CD14-positive monocyte (primary cell): ENCODE results near the gene CFAP107. TPM values are rescaled to one million over a fixed set of nuclear protein-coding genes. Genes with fewer than 3 reads are reported as not detected.

ENCODE experiments used
- DNase-seq, 3 donors: peaks; one replicate each; pipeline ENCODE4 v3.0.0-alpha.2; 2011 to 2022
- H2AFZ ChIP-seq: 2 replicates; pipeline ENCODE4 v1.6.0; 2012; ENCODE audit warnings: mild to moderate bottlenecking, low read depth, low read length, inconsistent platforms; ENCODE audit not compliant: insufficient read depth, poor library complexity, severe bottlenecking
- H3K27ac ChIP-seq, 2 donors: 1 replicate in 1 of 2; 2 replicates in 1 of 2; pipeline ENCODE4 v1.5.1; 2012 to 2013; ENCODE audit warnings: low read length in 2 of 2, control low read depth in 1 of 2, inconsistent platforms in 1 of 2, low read depth in 1 of 2, mild to moderate bottlenecking in 1 of 2
- H3K27me3 ChIP-seq, 2 donors: one replicate each; pipeline versions ENCODE4 v1.6.0 to v1.6.1; 2011 to 2013; ENCODE audit warnings: low read length in 2 of 2; ENCODE audit not compliant: control insufficient read depth in 2 of 2, insufficient read depth in 2 of 2
- H3K36me3 ChIP-seq, 2 donors: replicated peaks in 1 of 2; 1 replicate in 1 of 2; 2 replicates in 1 of 2; pipeline versions ENCODE4 v1.5.1 to v1.6.1; 2012 to 2013; ENCODE audit warnings: low read length in 2 of 2, control low read depth in 1 of 2, inconsistent platforms in 1 of 2, mild to moderate bottlenecking in 1 of 2; ENCODE audit not compliant: insufficient read depth in 2 of 2, control insufficient read depth in 1 of 2
- H3K4me1 ChIP-seq, 2 donors: 1 replicate in 1 of 2; 2 replicates in 1 of 2; pipeline versions ENCODE4 v1.5.1 to v1.6.1; 2012 to 2013; ENCODE audit warnings: low read length in 2 of 2, control low read depth in 1 of 2, inconsistent platforms in 1 of 2, mild to moderate bottlenecking in 1 of 2, moderate library complexity in 1 of 2; ENCODE audit not compliant: insufficient read depth in 2 of 2, control insufficient read depth in 1 of 2
- H3K4me2 ChIP-seq: replicated peaks from 2 replicates; pipeline ENCODE3; 2012; ENCODE audit warnings: low read length, moderate library complexity, mild to moderate bottlenecking; ENCODE audit not compliant: poor library complexity, severe bottlenecking; ENCODE audit errors: extremely low read depth
- H3K4me3 ChIP-seq, 3 experiments: fragments of 200-600 bp in 1 of 3; sonication (generic) in 1 of 3; replicated peaks in 1 of 3; 1 replicate in 2 of 3; 2 replicates in 1 of 3; pipeline ENCODE4 v1.5.1; 2011 to 2013; ENCODE audit warnings: low read length in 3 of 3, mild to moderate bottlenecking in 3 of 3, control low read depth in 2 of 3, low read depth in 2 of 3, inconsistent platforms in 1 of 3, moderate library complexity in 1 of 3
- H3K79me2 ChIP-seq: 2 replicates; pipeline ENCODE4 v1.6.0; 2012; ENCODE audit warnings: mild to moderate bottlenecking, control low read depth, inconsistent platforms, low read length, moderate library complexity; ENCODE audit not compliant: insufficient read depth
- H3K9ac ChIP-seq: 2 replicates; pipeline ENCODE4 v1.6.0; 2017; ENCODE audit warnings: low read length, mild to moderate bottlenecking; ENCODE audit not compliant: insufficient read depth, poor library complexity, severe bottlenecking
- H3K9me3 ChIP-seq, 2 donors: replicated peaks in 1 of 2; 1 replicate in 1 of 2; 2 replicates in 1 of 2; pipeline versions ENCODE4 v1.5.1 to v1.6.1; 2012 to 2013; ENCODE audit warnings: low read length in 2 of 2, control low read depth in 1 of 2; ENCODE audit not compliant: control insufficient read depth in 1 of 2, insufficient read depth in 1 of 2
- H4K20me1 ChIP-seq: 2 replicates; pipeline ENCODE4 v1.6.0; 2012; ENCODE audit warnings: mild to moderate bottlenecking, low read length, control low read depth, moderate library complexity; ENCODE audit not compliant: insufficient read depth
- H3K27ac Mint-ChIP-seq, 7 donors: one replicate each; pipeline ENCODE4 v1.8.0; 2020; ENCODE audit warnings: mild to moderate bottlenecking in 7 of 7, mixed read lengths in 7 of 7, moderate library complexity in 6 of 7, inconsistent platforms in 2 of 7
- H3K27me3 Mint-ChIP-seq, 3 donors: one replicate each; pipeline ENCODE4 v1.8.0; 2021 to 2022; ENCODE audit warnings: low read depth in 3 of 3, mild to moderate bottlenecking in 3 of 3, mixed read lengths in 3 of 3, moderate library complexity in 3 of 3, inconsistent platforms in 1 of 3
- H3K36me3 Mint-ChIP-seq, 2 donors: one replicate each; pipeline ENCODE4 v1.8.0; 2020; ENCODE audit warnings: mixed read lengths in 2 of 2, inconsistent platforms in 1 of 2, mild to moderate bottlenecking in 1 of 2
- H3K4me1 Mint-ChIP-seq: one replicate; pipeline ENCODE4 v1.8.0; 2020; ENCODE audit warnings: mild to moderate bottlenecking, mixed read lengths
- H3K4me3 Mint-ChIP-seq, 2 donors: one replicate each; pipeline ENCODE4 v1.8.0; 2020; ENCODE audit warnings: mild to moderate bottlenecking in 2 of 2, mixed read lengths in 2 of 2, moderate library complexity in 1 of 2
- H3K9me3 Mint-ChIP-seq, 7 donors: one replicate each; pipeline ENCODE4 v1.8.0; 2020 to 2022; ENCODE audit warnings: mixed read lengths in 7 of 7, mild to moderate bottlenecking in 6 of 7, moderate library complexity in 6 of 7, inconsistent platforms in 2 of 7
- WGBS: methylation state at CpG from one replicate; pipeline ENCODE4 v1.1.5; 2013; ENCODE audit warnings: missing lambda C conversion rate; ENCODE audit not compliant: insufficient coverage; 5-methylcytosine and 5-hydroxymethylcytosine counted together
- intact Hi-C, 2 donors: fragments of 100-400 bp; cut with micrococcal nuclease; formaldehyde crosslinking; loops; one replicate each; pipeline versions ENCODE4 v1.15.0 to v1.15.1; 2023
- polyA plus RNA-seq, 3 donors: library from polyadenylated mRNA; depleted of rRNA in 1 of 3; unstranded in 2 of 3; stranded (reverse) in 1 of 3; fragments of 300-500 nt in 2 of 3; fragments of >200 nt in 1 of 3; fragmentation: Illumina TruSeq in 2 of 3; gene quantifications; 1 replicate in 2 of 3; 2 replicates in 1 of 3; pipeline ENCODE4 v1.2.3, GENCODE V29; 2012 to 2021
- TF ChIP-seq, protein P1 (sequence below): fragments of 200-600 bp; IDR thresholded peaks from one replicate; pipeline ENCODE4 v1.8.0; 2022; ENCODE audit warnings: antibody characterized with exemption, mild to moderate bottlenecking

CFAP107 gene
- polyA plus RNA-seq, 3 donors, result not detected

DNA sequence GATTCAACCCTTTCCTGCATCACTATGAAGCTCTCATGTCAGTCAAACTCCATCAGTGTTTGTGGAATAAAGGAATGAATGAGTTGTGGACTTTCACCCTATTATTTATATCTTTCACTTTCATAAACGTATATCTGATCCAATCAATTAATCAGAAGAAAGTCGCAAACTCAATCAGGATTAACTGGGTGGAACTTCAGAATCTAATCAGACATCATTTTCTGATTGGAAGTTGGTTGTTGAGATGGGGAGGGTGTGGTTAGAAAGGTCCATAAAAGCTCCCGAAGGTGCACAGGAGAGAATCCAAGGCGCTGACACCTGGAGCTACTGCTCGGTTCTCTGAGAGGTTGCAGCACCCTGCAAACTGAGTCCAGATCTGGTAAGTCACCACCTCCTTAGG, 27.4 kb downstream of the CFAP107 start, which contains the start of gene PRAMEF12:
Gene PRAMEF12, plus strand, starts transcription at position 301 of the 400 bp plus-strand sequence. CDS start 1,130 bp downstream, outside the sequence.
- DNase-seq, result no peak
- Histone ChIP-seq H3K4me3 (no peak within 1 kb of the TSS), H3K27ac (no peak within 1 kb of the TSS), H4K20me1 (no peaks in the 10 kb centered on the region), H3K79me2 (no peaks in the 10 kb centered on the region), H3K4me2 (no peak within 1 kb of the TSS), H3K27me3 (no peaks in the 10 kb centered on the region), H3K9me3 (no peaks in the 10 kb centered on the region), H3K36me3 (no peaks in the 10 kb centered on the region), H3K4me1 (no peaks in the 10 kb centered on the region), H2AFZ (no peak within 1 kb of the TSS), H3K9ac (no peak within 1 kb of the TSS)
- Mint-ChIP-seq H3K36me3 (no peaks in the 10 kb centered on the region), H3K4me1 (no peaks in the 10 kb centered on the region), H3K9me3 (peaks cover 0 to 9% (median 2%) of the 10 kb centered on the region in 7 donors), H3K4me3 (no peak within 1 kb of the TSS), H3K27me3 (peaks cover 2 to 25% (median 5%) of the 10 kb centered on the region in 3 donors), H3K27ac (no peak within 1 kb of the TSS)
- intact Hi-C loops, result no loop called here
- TF ChIP-seq, protein P1, sequence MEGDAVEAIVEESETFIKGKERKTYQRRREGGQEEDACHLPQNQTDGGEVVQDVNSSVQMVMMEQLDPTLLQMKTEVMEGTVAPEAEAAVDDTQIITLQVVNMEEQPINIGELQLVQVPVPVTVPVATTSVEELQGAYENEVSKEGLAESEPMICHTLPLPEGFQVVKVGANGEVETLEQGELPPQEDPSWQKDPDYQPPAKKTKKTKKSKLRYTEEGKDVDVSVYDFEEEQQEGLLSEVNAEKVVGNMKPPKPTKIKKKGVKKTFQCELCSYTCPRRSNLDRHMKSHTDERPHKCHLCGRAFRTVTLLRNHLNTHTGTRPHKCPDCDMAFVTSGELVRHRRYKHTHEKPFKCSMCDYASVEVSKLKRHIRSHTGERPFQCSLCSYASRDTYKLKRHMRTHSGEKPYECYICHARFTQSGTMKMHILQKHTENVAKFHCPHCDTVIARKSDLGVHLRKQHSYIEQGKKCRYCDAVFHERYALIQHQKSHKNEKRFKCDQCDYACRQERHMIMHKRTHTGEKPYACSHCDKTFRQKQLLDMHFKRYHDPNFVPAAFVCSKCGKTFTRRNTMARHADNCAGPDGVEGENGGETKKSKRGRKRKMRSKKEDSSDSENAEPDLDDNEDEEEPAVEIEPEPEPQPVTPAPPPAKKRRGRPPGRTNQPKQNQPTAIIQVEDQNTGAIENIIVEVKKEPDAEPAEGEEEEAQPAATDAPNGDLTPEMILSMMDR, result no peak
- 91% methylated on average over 3 of the region's 5 CpGs for WGBS

DNA sequence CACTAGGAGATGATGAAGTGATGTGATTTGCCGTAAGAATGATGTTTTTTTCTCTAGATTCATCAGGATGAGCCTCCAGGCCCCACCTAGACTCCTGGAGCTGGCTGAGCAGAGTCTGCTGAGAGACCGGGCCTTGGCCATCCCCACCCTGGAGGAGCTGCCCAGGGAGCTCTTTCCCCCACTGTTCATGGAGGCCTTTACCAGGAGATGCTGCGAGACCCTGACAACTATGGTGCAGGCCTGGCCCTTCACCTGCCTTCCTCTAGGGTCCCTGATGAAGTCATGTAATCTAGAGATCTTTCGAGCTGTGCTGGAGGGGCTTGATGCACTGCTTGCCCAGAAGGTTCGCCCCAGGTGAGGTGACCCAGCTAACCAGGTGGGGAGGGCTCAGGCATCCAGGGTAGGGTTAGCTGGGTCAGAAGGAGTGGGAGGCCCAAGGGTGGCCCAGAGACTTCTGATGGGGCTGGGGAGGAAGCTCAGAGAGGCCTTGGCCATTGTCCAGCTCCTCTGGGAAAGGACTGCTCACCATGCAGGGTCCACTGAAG, 28.9 kb downstream of the CFAP107 start:
- Histone ChIP-seq H2AFZ (no peak overlapping the region), H3K27ac (no peak overlapping the region), H3K4me2 (no peak overlapping the region), H3K4me3 (no peak overlapping the region), H3K79me2 (no peaks in the 10 kb centered on the region), H3K9me3 (no peaks in the 10 kb centered on the region), H3K4me1 (no peaks in the 10 kb centered on the region), H3K9ac (no peak overlapping the region), H4K20me1 (no peaks in the 10 kb centered on the region), H3K27me3 (no peaks in the 10 kb centered on the region), H3K36me3 (no peaks in the 10 kb centered on the region)
- no peak overlapping the region for H3K27ac Mint-ChIP-seq
- no peak overlapping the region for H3K4me3 Mint-ChIP-seq
- peaks cover 2 to 18% (median 5%) of the 10 kb centered on the region in 3 donors for H3K27me3 Mint-ChIP-seq
- no peaks in the 10 kb centered on the region for H3K36me3 Mint-ChIP-seq
- TF ChIP-seq, protein P1, result no peak
- no peaks in the 10 kb centered on the region for H3K4me1 Mint-ChIP-seq
- peaks cover 0 to 9% (median 2%) of the 10 kb centered on the region in 7 donors for H3K9me3 Mint-ChIP-seq
- 96% methylated on average over 4 of the region's 5 CpGs for WGBS
- no peak for DNase-seq
- intact Hi-C loops, result no loop called here
